Tibial nerve (tissue), 4 donors: Measurements from ENCODE around the gene PDILT. TPM values are rescaled to one million over a fixed set of nuclear protein-coding genes. Genes with fewer than 3 reads are reported as not detected.

Experiments used
- DNase-seq, 2 donors: peaks; one replicate each; pipeline ENCODE4 v3.0.0-alpha.2; 2019; ENCODE audit warnings: low spot score in 2 of 2
- H3K27ac ChIP-seq, 4 donors: fragments of 200-600 bp; sonication (generic) in 3 of 4; one replicate each; pipeline ENCODE4 v1.5.1; 2017 to 2019; ENCODE audit warnings: mild to moderate bottlenecking in 1 of 4
- H3K27me3 ChIP-seq, 2 donors: fragments of 200-600 bp; sonication (generic) in 1 of 2; one replicate each; pipeline versions ENCODE4 v1.5.1 to v1.6.0; 2017 to 2019
- H3K36me3 ChIP-seq, 3 donors: fragments of 200-600 bp; sonication (generic); one replicate each; pipeline ENCODE4 v1.5.1; 2018 to 2019
- H3K4me1 ChIP-seq, 4 donors: fragments of 200-600 bp; sonication (generic) in 3 of 4; one replicate each; pipeline ENCODE4 v1.5.1; 2017 to 2019
- H3K4me3 ChIP-seq, 4 donors: fragments of 200-600 bp; sonication (generic) in 3 of 4; one replicate each; pipeline ENCODE4 v1.5.1; 2017 to 2019; ENCODE audit warnings: mild to moderate bottlenecking in 1 of 4, moderate library complexity in 1 of 4
- H3K9me3 ChIP-seq, 4 donors: fragments of 200-600 bp; sonication (generic) in 3 of 4; one replicate each; pipeline ENCODE4 v1.5.1; 2017 to 2019
- CTCF ChIP-seq, 5 experiments: fragments of 200-600 bp in 3 of 5; fragments of 450-650 bp in 2 of 5; sonication (generic) in 3 of 5; IDR thresholded peaks; one replicate each; pipeline ENCODE4 v1.5.1; 2016 to 2019; ENCODE audit warnings: antibody characterized with exemption in 5 of 5, mild to moderate bottlenecking in 3 of 5, moderate library complexity in 2 of 5
- EP300 ChIP-seq, 2 donors: sonication (generic); formaldehyde crosslinking; IDR thresholded peaks; one replicate each; pipeline ENCODE4 v1.6.1; 2017; ENCODE audit warnings: antibody characterized with exemption in 2 of 2, mild to moderate bottlenecking in 1 of 2
- POLR2A ChIP-seq, 2 donors: fragments of 450-650 bp; IDR thresholded peaks; one replicate each; pipeline ENCODE4 v1.6.1; 2017; ENCODE audit warnings: antibody characterized with exemption in 2 of 2, mild to moderate bottlenecking in 2 of 2, moderate library complexity in 2 of 2
- WGBS, 2 donors: methylation state at CpG; one replicate each; pipeline ENCODE4 v1.1.5; 2018; 5-methylcytosine and 5-hydroxymethylcytosine counted together
- total RNA-seq, 4 donors: library from RNA; depleted of rRNA; stranded (reverse); fragments of >200 nt; gene quantifications; one replicate each; pipeline ENCODE4 v1.1.0, GENCODE V29; 2016

The PDILT gene
- total RNA-seq, 4 donors from 2014 or later: not detected

- DNase-seq: no peak
- no peaks in the 10 kb centered on the region for H3K9me3 ChIP-seq
- H3K36me3 ChIP-seq: no peaks in the 10 kb centered on the region
- H3K27ac ChIP-seq: no peak overlapping the region
- H3K27me3 ChIP-seq: no peaks in the 10 kb centered on the region
- H3K4me3 ChIP-seq: no peak overlapping the region
- WGBS, 2 donors: 81 to 83% methylated on average over 6 of the region's 6 CpGs
- TF ChIP-seq POLR2A (IDR thresholded peaks at IDR 0.05): no peak
- no peak for TF ChIP-seq EP300 (IDR thresholded peaks at IDR 0.05)
- no peak for TF ChIP-seq CTCF (IDR thresholded peaks at IDR 0.05)
- no peaks in the 10 kb centered on the region for H3K4me1 ChIP-seq
These were observed 54.9 kb downstream of the PDILT start for GRCh38 chr16:20349615-20350014.

GRCh38 chr16:20348365-20349185 is 56.0 kb downstream of the PDILT start:
- WGBS, 2 donors: 30 to 54% methylated on average over 37 to 64 of the region's 77 CpGs
- Histone ChIP-seq H3K27ac (no peak overlapping the region), H3K4me3 (no peak overlapping the region)

GRCh38 chr16:20347666-20348364 is 56.7 kb downstream of the PDILT start:
- H3K27me3 ChIP-seq: no peaks in the 10 kb centered on the region
- TF ChIP-seq EP300 (IDR thresholded peaks at IDR 0.05) (no peak), POLR2A (IDR thresholded peaks at IDR 0.05) (no peak), CTCF (IDR thresholded peaks at IDR 0.05) (no peak)
- no peak overlapping the region for H3K4me3 ChIP-seq
- WGBS, 2 donors: 60% methylated on average over 12 of the region's 12 CpGs
- H3K9me3 ChIP-seq: no peaks in the 10 kb centered on the region
- H3K36me3 ChIP-seq: no peaks in the 10 kb centered on the region
- H3K27ac ChIP-seq: no peak overlapping the region
- no peak for DNase-seq
- no peaks in the 10 kb centered on the region for H3K4me1 ChIP-seq

More at GRCh38 chr16:20348365-20349185, 56.0 kb downstream of the PDILT start:
- H3K36me3 ChIP-seq: no peaks in the 10 kb centered on the region
- H3K9me3 ChIP-seq: no peaks in the 10 kb centered on the region
- H3K27me3 ChIP-seq: no peaks in the 10 kb centered on the region
- no peaks in the 10 kb centered on the region for H3K4me1 ChIP-seq
- TF ChIP-seq CTCF (IDR thresholded peaks at IDR 0.05) (no peak), EP300 (IDR thresholded peaks at IDR 0.05) (no peak), POLR2A (IDR thresholded peaks at IDR 0.05) (no peak)
- DNase-seq: no peak

GRCh38 chr16:20344611-20345010 is 59.9 kb downstream of the PDILT start:
- H3K4me3 ChIP-seq: no peak overlapping the region
- no peaks in the 10 kb centered on the region for H3K36me3 ChIP-seq
- TF ChIP-seq POLR2A (IDR thresholded peaks at IDR 0.05): no peak
- no peak for TF ChIP-seq CTCF (IDR thresholded peaks at IDR 0.05)
- TF ChIP-seq EP300 (IDR thresholded peaks at IDR 0.05): no peak
- no peak overlapping the region for H3K27ac ChIP-seq
- H3K4me1 ChIP-seq: no peaks in the 10 kb centered on the region
- H3K9me3 ChIP-seq: no peaks in the 10 kb centered on the region
- WGBS, 2 donors: 52 to 62% methylated on average over 5 of the region's 5 CpGs
- no peaks in the 10 kb centered on the region for H3K27me3 ChIP-seq
- no peak for DNase-seq

- Histone ChIP-seq H3K9me3 (no peaks in the 10 kb centered on the region), H3K4me1 (no peaks in the 10 kb centered on the region), H3K36me3 (no peaks in the 10 kb centered on the region), H3K27me3 (no peaks in the 10 kb centered on the region), H3K27ac (no peak overlapping the region), H3K4me3 (no peak overlapping the region)
- DNase-seq: no peak
- 88 to 91% methylated on average over 3 of the region's 3 CpGs for WGBS, 2 donors
- TF ChIP-seq EP300 (IDR thresholded peaks at IDR 0.05) (no peak), CTCF (IDR thresholded peaks at IDR 0.05) (no peak), POLR2A (IDR thresholded peaks at IDR 0.05) (no peak)
These were observed 64.8 kb downstream of the PDILT start for GRCh38 chr16:20339744-20340143.
